ENCODE measurements around the gene ZNF557. TPM values are rescaled to one million over a fixed set of nuclear protein-coding genes. Genes with fewer than 3 reads are reported as not detected.
"Not testable (repeated sequence)": the region's sequence is repeated elsewhere in the genome, so short reads cannot be mapped to it uniquely, and the experiment has no call there.

The ZNF557 gene
- total RNA-seq, 2 experiments from 2014 or later: 15.8 to 17.4 TPM

- DNase-seq; H3K27ac Mint-ChIP-seq; H3K36me3 ChIP-seq (ENCODE audit: insufficient read depth, low read length); CTCF ChIA-PET; H3K4me1 Mint-ChIP-seq (ENCODE audit: low read depth); H3K4me1 ChIP-seq (ENCODE audit: insufficient read depth, low read length); intact Hi-C loops (cut with DNase I, micrococcal nuclease); POLR2A ChIA-PET; H3K27me3 Mint-ChIP-seq; H3K36me3 Mint-ChIP-seq (ENCODE audit: low read depth); H3K9me3 ChIP-seq (ENCODE audit: control insufficient read depth in 1 of 2, insufficient read depth in 1 of 2, low read length in 2 of 2); ATAC-seq (ENCODE audit: poor library complexity); H3K4me3 ChIP-seq (ENCODE audit: low read length); H3K27ac ChIP-seq (ENCODE audit: low read depth in 1 of 2, low read length in 2 of 2); H3K9me3 Mint-ChIP-seq; H3K27me3 ChIP-seq (ENCODE audit: control insufficient read depth in 1 of 2, insufficient read depth in 2 of 2, low read length in 2 of 2); H3K4me3 Mint-ChIP-seq: not testable (repeated sequence)
These were observed 20.5 kb upstream of the ZNF557 start, which contains the start of gene MBD3L2 for GRCh38 chr19:7049021-7049420. Gene MBD3L2 (plus strand): TSS chr19:7049321. CDS start chr19:7049374, 53 bp downstream.

DNA sequence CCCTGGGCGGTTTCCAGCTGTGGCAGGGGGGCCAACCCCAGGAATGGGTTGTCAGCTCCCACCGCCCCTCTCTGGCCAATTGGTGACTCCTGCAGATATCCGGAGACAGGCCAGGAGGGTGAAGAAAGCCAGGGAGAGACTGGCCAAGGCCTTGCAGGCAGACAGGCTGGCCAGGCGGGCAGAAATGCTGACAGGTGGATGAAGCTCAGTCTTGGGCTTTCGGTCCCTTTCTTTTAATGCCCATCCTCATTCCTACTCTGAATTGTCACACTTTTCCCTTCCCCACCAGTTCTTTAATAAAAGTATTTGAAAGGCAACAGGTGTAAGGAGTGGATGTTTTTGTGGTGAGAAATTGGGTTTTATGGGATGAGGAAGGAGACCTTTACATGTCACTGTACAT lies 18.1 kb upstream of the ZNF557 start:
- H3K27ac ChIP-seq (ENCODE audit: low read depth in 1 of 2, low read length in 2 of 2); H3K4me3 Mint-ChIP-seq; H3K27me3 ChIP-seq (ENCODE audit: control insufficient read depth in 1 of 2, insufficient read depth in 2 of 2, low read length in 2 of 2); H3K4me3 ChIP-seq (ENCODE audit: low read length); H3K27me3 Mint-ChIP-seq; intact Hi-C loops (cut with DNase I, micrococcal nuclease); ATAC-seq (ENCODE audit: poor library complexity); H3K9me3 ChIP-seq (ENCODE audit: control insufficient read depth in 1 of 2, insufficient read depth in 1 of 2, low read length in 2 of 2); H3K4me1 Mint-ChIP-seq (ENCODE audit: low read depth); H3K36me3 Mint-ChIP-seq (ENCODE audit: low read depth); POLR2A ChIA-PET; CTCF ChIA-PET; H3K27ac Mint-ChIP-seq; H3K4me1 ChIP-seq (ENCODE audit: insufficient read depth, low read length); DNase-seq; H3K36me3 ChIP-seq (ENCODE audit: insufficient read depth, low read length); H3K9me3 Mint-ChIP-seq: not testable (repeated sequence)

GRCh38 chr19:7052896-7053295 lies 16.6 kb upstream of the ZNF557 start:
- H3K36me3 ChIP-seq (ENCODE audit: insufficient read depth, low read length); H3K9me3 Mint-ChIP-seq; H3K27ac ChIP-seq (ENCODE audit: low read depth in 1 of 2, low read length in 2 of 2); CTCF ChIA-PET; H3K4me3 ChIP-seq (ENCODE audit: low read length); POLR2A ChIA-PET; ATAC-seq (ENCODE audit: poor library complexity); H3K9me3 ChIP-seq (ENCODE audit: control insufficient read depth in 1 of 2, insufficient read depth in 1 of 2, low read length in 2 of 2); H3K27me3 Mint-ChIP-seq; H3K27me3 ChIP-seq (ENCODE audit: control insufficient read depth in 1 of 2, insufficient read depth in 2 of 2, low read length in 2 of 2); H3K4me1 Mint-ChIP-seq (ENCODE audit: low read depth); H3K36me3 Mint-ChIP-seq (ENCODE audit: low read depth); H3K27ac Mint-ChIP-seq; H3K4me1 ChIP-seq (ENCODE audit: insufficient read depth, low read length); H3K4me3 Mint-ChIP-seq; intact Hi-C loops (cut with DNase I, micrococcal nuclease); DNase-seq: not testable (repeated sequence)

- H3K36me3 Mint-ChIP-seq (ENCODE audit: low read depth); H3K4me1 ChIP-seq (ENCODE audit: insufficient read depth, low read length); POLR2A ChIA-PET; CTCF ChIA-PET; intact Hi-C loops (cut with DNase I, micrococcal nuclease); DNase-seq; H3K9me3 ChIP-seq (ENCODE audit: control insufficient read depth in 1 of 2, insufficient read depth in 1 of 2, low read length in 2 of 2); ATAC-seq (ENCODE audit: poor library complexity); H3K4me3 ChIP-seq (ENCODE audit: low read length); H3K36me3 ChIP-seq (ENCODE audit: insufficient read depth, low read length); H3K27ac Mint-ChIP-seq; H3K9me3 Mint-ChIP-seq; H3K27me3 ChIP-seq (ENCODE audit: control insufficient read depth in 1 of 2, insufficient read depth in 2 of 2, low read length in 2 of 2); H3K4me3 Mint-ChIP-seq; H3K27me3 Mint-ChIP-seq; H3K4me1 Mint-ChIP-seq (ENCODE audit: low read depth); H3K27ac ChIP-seq (ENCODE audit: low read depth in 1 of 2, low read length in 2 of 2): not testable (repeated sequence)
These were observed 14.7 kb upstream of the ZNF557 start for GRCh38 chr19:7054635-7055368.

DNA sequence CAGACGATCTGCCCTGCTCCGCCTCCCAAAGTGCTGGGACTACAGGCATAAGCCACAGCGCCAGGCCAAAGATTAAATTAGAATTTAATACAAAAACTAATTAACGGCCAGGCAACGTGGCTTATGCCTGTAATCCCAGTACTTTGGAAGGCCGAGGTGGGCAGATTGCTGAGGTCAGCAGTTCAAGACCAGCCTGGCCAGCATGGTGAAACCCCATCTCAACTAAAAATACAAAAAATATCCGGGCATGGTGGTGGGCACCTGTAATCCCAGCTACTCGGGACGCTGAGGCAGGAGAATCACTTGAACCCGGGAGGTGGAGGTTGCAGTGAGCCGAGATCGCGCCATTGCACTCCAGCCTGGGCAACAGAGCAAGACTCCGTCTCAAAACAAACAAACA lies 13.8 kb upstream of the ZNF557 start:
- CTCF ChIA-PET; H3K4me3 Mint-ChIP-seq; H3K4me3 ChIP-seq (ENCODE audit: low read length); DNase-seq; H3K9me3 ChIP-seq (ENCODE audit: control insufficient read depth in 1 of 2, insufficient read depth in 1 of 2, low read length in 2 of 2); POLR2A ChIA-PET; H3K9me3 Mint-ChIP-seq; H3K4me1 Mint-ChIP-seq (ENCODE audit: low read depth); ATAC-seq (ENCODE audit: poor library complexity); H3K27me3 Mint-ChIP-seq; H3K4me1 ChIP-seq (ENCODE audit: insufficient read depth, low read length); intact Hi-C loops (cut with DNase I, micrococcal nuclease); H3K27ac Mint-ChIP-seq; H3K36me3 ChIP-seq (ENCODE audit: insufficient read depth, low read length); H3K27me3 ChIP-seq (ENCODE audit: control insufficient read depth in 1 of 2, insufficient read depth in 2 of 2, low read length in 2 of 2); H3K27ac ChIP-seq (ENCODE audit: low read depth in 1 of 2, low read length in 2 of 2); H3K36me3 Mint-ChIP-seq (ENCODE audit: low read depth): not testable (repeated sequence)

DNA sequence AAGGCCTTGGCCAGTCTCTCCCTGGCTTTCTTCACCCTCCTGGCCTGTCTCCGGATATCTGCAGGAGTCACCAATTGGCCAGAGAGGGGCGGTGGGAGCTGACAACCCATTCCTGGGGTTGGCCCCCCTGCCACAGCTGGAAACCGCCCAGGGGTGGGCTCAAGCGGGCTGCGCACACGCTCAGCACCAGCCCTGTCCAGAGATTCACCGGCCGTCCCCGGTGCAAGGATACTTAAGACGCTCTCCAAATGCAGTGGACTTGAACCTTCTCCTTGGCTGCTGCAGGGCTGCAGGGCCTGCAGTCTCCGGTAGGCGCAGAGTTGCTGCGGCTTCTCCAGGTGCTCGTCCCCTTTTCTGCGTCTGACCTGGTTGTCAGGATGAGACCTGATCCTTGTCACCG lies 13.1 kb upstream of the ZNF557 start:
- H3K27me3 Mint-ChIP-seq; H3K9me3 ChIP-seq (ENCODE audit: control insufficient read depth in 1 of 2, insufficient read depth in 1 of 2, low read length in 2 of 2); DNase-seq; H3K36me3 ChIP-seq (ENCODE audit: insufficient read depth, low read length); H3K9me3 Mint-ChIP-seq; ATAC-seq (ENCODE audit: poor library complexity); H3K27ac ChIP-seq (ENCODE audit: low read depth in 1 of 2, low read length in 2 of 2); H3K27me3 ChIP-seq (ENCODE audit: control insufficient read depth in 1 of 2, insufficient read depth in 2 of 2, low read length in 2 of 2); POLR2A ChIA-PET; H3K36me3 Mint-ChIP-seq (ENCODE audit: low read depth); intact Hi-C loops (cut with DNase I, micrococcal nuclease); H3K4me3 Mint-ChIP-seq; H3K4me3 ChIP-seq (ENCODE audit: low read length); CTCF ChIA-PET; H3K4me1 Mint-ChIP-seq (ENCODE audit: low read depth); H3K27ac Mint-ChIP-seq; H3K4me1 ChIP-seq (ENCODE audit: insufficient read depth, low read length): not testable (repeated sequence)

DNA sequence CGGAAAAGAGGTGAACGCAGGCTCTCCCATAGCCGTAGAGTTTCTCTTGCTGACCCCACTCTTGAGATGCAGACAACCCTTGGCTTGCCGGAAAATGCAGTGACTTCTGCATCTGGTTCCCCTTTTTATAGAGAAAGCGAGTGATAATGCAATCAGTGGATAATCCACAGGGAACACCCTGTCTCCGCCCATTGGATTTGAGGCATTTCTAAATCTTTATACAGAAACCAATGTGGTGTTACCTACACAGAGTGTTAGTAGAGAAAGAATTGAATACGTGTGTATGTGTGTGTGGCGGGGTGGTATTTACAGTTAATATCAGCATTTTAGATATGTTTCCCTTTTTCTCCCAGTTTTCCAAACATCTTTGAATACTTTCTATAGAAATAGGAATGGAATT lies 10.9 kb upstream of the ZNF557 start, which contains the start of gene MBD3L3:
TSS of gene MBD3L3 (minus strand) at position 101 of the 400 bp plus-strand sequence. CDS start at position 30, 71 bp downstream.
- H3K36me3 ChIP-seq (ENCODE audit: insufficient read depth, low read length); H3K27ac ChIP-seq (ENCODE audit: low read depth in 1 of 2, low read length in 2 of 2); H3K27ac Mint-ChIP-seq; intact Hi-C loops (cut with DNase I, micrococcal nuclease); H3K27me3 Mint-ChIP-seq; CTCF ChIA-PET; H3K27me3 ChIP-seq (ENCODE audit: control insufficient read depth in 1 of 2, insufficient read depth in 2 of 2, low read length in 2 of 2); H3K9me3 ChIP-seq (ENCODE audit: control insufficient read depth in 1 of 2, insufficient read depth in 1 of 2, low read length in 2 of 2); H3K9me3 Mint-ChIP-seq; POLR2A ChIA-PET; H3K4me1 Mint-ChIP-seq (ENCODE audit: low read depth); H3K4me3 ChIP-seq (ENCODE audit: low read length); ATAC-seq (ENCODE audit: poor library complexity); H3K4me1 ChIP-seq (ENCODE audit: insufficient read depth, low read length); DNase-seq; H3K36me3 Mint-ChIP-seq (ENCODE audit: low read depth); H3K4me3 Mint-ChIP-seq: not testable (repeated sequence)
